NT2/D1 (cell line): ENCODE results near the gene ANKFN1.

Experiments
- YY1 ChIP-seq: IDR thresholded peaks from 2 replicates; pipeline ENCODE4 v1.6.1; 2011; ENCODE audit not compliant: insufficient read length, insufficient read depth
- ZNF274 ChIP-seq: IDR thresholded peaks from 2 replicates; pipeline ENCODE4 v1.6.1; 2011; ENCODE audit warnings: mild to moderate bottlenecking, low read depth, low read length

DNA sequence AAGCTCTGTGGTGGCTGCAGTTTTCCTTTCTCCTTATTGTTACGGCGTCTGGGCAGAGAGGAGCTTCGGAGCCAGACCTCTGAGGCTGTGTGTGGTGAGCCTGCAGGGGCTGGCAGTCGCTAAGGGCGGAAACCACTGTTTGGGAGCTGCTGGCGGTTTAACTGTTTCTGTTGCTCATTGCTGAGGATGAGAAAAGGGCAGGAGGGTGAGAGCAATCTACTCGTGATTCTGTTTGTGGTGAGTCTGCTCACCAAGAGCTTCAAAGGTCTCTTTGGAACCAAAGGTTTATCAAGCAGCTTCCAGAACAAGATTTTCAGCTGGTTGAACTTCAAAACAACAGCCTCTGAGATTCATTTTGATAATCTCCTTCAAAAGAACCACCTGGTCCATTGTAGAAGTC is 143.9 kb downstream of the ANKFN1 start:
- no peak for TF ChIP-seq ZNF274
- TF ChIP-seq YY1, result no peak
